ENCODE data around the gene LRP8. TPM values are rescaled to one million over a fixed set of nuclear protein-coding genes. Genes with fewer than 3 reads are reported as not detected.

LRP8 gene
- polyA plus RNA-seq, 1 donor (not counting 4 experiments of a cell fraction or from before 2014, with no cell fraction given), result 31.0 TPM

- Histone ChIP-seq H3K4me3 (ENCODE audit: control insufficient read depth in 2 of 3, extremely low read depth in 1 of 3, insufficient read depth in 2 of 3, low read depth in 1 of 3, low read length in 3 of 3) (no peak overlapping the region), H3K36me3 (ENCODE audit: control insufficient read depth in 2 of 2, extremely low read depth in 1 of 2, insufficient read depth in 2 of 2, low read length in 2 of 2) (no peaks in the 10 kb centered on the region), H3K9ac (ENCODE audit: control insufficient read depth, extremely low read depth, insufficient read depth, low read length) (no peak overlapping the region), H4K20me1 (ENCODE audit: control insufficient read depth, extremely low read depth, insufficient read depth, low read length) (peaks cover 3% of the 10 kb centered on the region), H2AFZ (ENCODE audit: control insufficient read depth, low read length) (no peak overlapping the region), H3K27me3 (ENCODE audit: control insufficient read depth, extremely low read depth, insufficient read depth, low read length) (no peaks in the 10 kb centered on the region), H3K4me2 (ENCODE audit: control insufficient read depth, extremely low read depth, insufficient read depth, low read depth, low read length) (no peak overlapping the region), H3K9me3 (ENCODE audit: control insufficient read depth, low read depth, low read length) (no peaks in the 10 kb centered on the region), H3K79me2 (ENCODE audit: control insufficient read depth, insufficient read depth, low read length) (no peaks in the 10 kb centered on the region), H3K27ac (ENCODE audit: control insufficient read depth, insufficient read depth, low read length) (no peak overlapping the region), H3K4me1 (ENCODE audit: control insufficient read depth, extremely low read depth, insufficient read depth, low read length) (no peaks in the 10 kb centered on the region), H3K9me1 (ENCODE audit: control insufficient read depth, extremely low read depth, insufficient read depth, low read length) (no peaks in the 10 kb centered on the region)
- dilution Hi-C loops (cut with MboI; ENCODE audit: extremely low pct_ligation_motif_present, low sequenced_read_pairs), result no loop called here
- no peak for DNase-seq (ENCODE audit: low read depth, low spot score)
- TF ChIP-seq EZH2 (IDR thresholded peaks at IDR 0.05; ENCODE audit: low read length), result no peak
- TF ChIP-seq, protein P1, sequence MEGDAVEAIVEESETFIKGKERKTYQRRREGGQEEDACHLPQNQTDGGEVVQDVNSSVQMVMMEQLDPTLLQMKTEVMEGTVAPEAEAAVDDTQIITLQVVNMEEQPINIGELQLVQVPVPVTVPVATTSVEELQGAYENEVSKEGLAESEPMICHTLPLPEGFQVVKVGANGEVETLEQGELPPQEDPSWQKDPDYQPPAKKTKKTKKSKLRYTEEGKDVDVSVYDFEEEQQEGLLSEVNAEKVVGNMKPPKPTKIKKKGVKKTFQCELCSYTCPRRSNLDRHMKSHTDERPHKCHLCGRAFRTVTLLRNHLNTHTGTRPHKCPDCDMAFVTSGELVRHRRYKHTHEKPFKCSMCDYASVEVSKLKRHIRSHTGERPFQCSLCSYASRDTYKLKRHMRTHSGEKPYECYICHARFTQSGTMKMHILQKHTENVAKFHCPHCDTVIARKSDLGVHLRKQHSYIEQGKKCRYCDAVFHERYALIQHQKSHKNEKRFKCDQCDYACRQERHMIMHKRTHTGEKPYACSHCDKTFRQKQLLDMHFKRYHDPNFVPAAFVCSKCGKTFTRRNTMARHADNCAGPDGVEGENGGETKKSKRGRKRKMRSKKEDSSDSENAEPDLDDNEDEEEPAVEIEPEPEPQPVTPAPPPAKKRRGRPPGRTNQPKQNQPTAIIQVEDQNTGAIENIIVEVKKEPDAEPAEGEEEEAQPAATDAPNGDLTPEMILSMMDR (optimal IDR thresholded peaks at IDR 0.05 in 1 of 3, IDR thresholded peaks at IDR 0.05 in 1 of 3, conservative IDR thresholded peaks at IDR 0.05 in 1 of 3; ENCODE audit: extremely low read depth in 1 of 3, insufficient read depth in 2 of 3, low read length in 3 of 3), result no peak
- no peak for FAIRE-seq
Observed at GRCh38 chr1:53344921-53345838, 17.3 kb upstream of the LRP8 start.

- no peak overlapping the region for H3K4me2 ChIP-seq (ENCODE audit: control insufficient read depth, extremely low read depth, insufficient read depth, low read depth, low read length)
- TF ChIP-seq EZH2 (IDR thresholded peaks at IDR 0.05; ENCODE audit: low read length), result no peak
- TF ChIP-seq, protein P1 (optimal IDR thresholded peaks at IDR 0.05 in 1 of 3, IDR thresholded peaks at IDR 0.05 in 1 of 3, conservative IDR thresholded peaks at IDR 0.05 in 1 of 3; ENCODE audit: extremely low read depth in 1 of 3, insufficient read depth in 2 of 3, low read length in 3 of 3), result no peak
- H3K79me2 ChIP-seq (ENCODE audit: control insufficient read depth, insufficient read depth, low read length), result no peaks in the 10 kb centered on the region
- FAIRE-seq (no peak), DNase-seq (ENCODE audit: low read depth, low spot score) (no peak)
- peaks cover 3% of the 10 kb centered on the region for H4K20me1 ChIP-seq (ENCODE audit: control insufficient read depth, extremely low read depth, insufficient read depth, low read length)
- no peak overlapping the region for H3K27ac ChIP-seq (ENCODE audit: control insufficient read depth, insufficient read depth, low read length)
- H3K9me1 ChIP-seq (ENCODE audit: control insufficient read depth, extremely low read depth, insufficient read depth, low read length), result no peaks in the 10 kb centered on the region
- H3K9me3 ChIP-seq (ENCODE audit: control insufficient read depth, low read depth, low read length), result no peaks in the 10 kb centered on the region
- no peak overlapping the region for H3K4me3 ChIP-seq (ENCODE audit: control insufficient read depth in 2 of 3, extremely low read depth in 1 of 3, insufficient read depth in 2 of 3, low read depth in 1 of 3, low read length in 3 of 3)
- no peaks in the 10 kb centered on the region for H3K36me3 ChIP-seq (ENCODE audit: control insufficient read depth in 2 of 2, extremely low read depth in 1 of 2, insufficient read depth in 2 of 2, low read length in 2 of 2)
- no peaks in the 10 kb centered on the region for H3K4me1 ChIP-seq (ENCODE audit: control insufficient read depth, extremely low read depth, insufficient read depth, low read length)
- dilution Hi-C loops (cut with MboI; ENCODE audit: extremely low pct_ligation_motif_present, low sequenced_read_pairs), result no loop called here
- peaks cover 4% of the 10 kb centered on the region for H3K27me3 ChIP-seq (ENCODE audit: control insufficient read depth, extremely low read depth, insufficient read depth, low read length)
- H3K9ac ChIP-seq (ENCODE audit: control insufficient read depth, extremely low read depth, insufficient read depth, low read length), result no peak overlapping the region
- H2AFZ ChIP-seq (ENCODE audit: control insufficient read depth, low read length), result no peak overlapping the region
Observed at GRCh38 chr1:53343831-53344668, 16.2 kb upstream of the LRP8 start.
